ENCODE measurements around the gene GPAT3. TPM values are rescaled to one million over a fixed set of nuclear protein-coding genes. Genes with fewer than 3 reads are reported as not detected.

Gene GPAT3
- total RNA-seq, 6 donors from 2014 or later: 3.2 to 9.9 (median 8.4) TPM; not detected in 1

DNA sequence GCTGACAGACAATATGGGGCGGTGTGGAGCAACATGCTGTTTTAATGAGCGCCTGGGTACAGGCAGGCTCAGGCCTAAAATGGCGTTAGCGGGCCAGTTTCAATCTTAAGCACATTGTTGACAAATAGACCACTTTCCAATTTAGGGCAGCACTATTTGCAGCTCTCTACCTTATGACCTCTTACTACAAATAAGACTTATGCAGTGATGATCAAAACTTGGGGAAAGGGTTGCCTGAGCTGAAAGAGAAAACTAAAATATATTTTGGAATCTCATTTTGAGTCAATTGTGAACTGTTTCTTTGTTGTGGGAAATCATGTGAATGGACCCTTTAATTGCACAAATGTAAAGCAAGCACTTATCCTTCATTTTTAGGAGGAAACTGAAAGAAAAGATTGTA lies 25.5 kb upstream of the GPAT3 start:
- TF ChIP-seq EP300 (IDR thresholded peaks at IDR 0.05) (no peak), POLR2A (IDR thresholded peaks at IDR 0.05) (no peak), POLR2AphosphoS5 (IDR thresholded peaks at IDR 0.05) (no peak)
- TF ChIP-seq, protein P1, sequence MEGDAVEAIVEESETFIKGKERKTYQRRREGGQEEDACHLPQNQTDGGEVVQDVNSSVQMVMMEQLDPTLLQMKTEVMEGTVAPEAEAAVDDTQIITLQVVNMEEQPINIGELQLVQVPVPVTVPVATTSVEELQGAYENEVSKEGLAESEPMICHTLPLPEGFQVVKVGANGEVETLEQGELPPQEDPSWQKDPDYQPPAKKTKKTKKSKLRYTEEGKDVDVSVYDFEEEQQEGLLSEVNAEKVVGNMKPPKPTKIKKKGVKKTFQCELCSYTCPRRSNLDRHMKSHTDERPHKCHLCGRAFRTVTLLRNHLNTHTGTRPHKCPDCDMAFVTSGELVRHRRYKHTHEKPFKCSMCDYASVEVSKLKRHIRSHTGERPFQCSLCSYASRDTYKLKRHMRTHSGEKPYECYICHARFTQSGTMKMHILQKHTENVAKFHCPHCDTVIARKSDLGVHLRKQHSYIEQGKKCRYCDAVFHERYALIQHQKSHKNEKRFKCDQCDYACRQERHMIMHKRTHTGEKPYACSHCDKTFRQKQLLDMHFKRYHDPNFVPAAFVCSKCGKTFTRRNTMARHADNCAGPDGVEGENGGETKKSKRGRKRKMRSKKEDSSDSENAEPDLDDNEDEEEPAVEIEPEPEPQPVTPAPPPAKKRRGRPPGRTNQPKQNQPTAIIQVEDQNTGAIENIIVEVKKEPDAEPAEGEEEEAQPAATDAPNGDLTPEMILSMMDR (IDR thresholded peaks at IDR 0.05): no peak
- Histone ChIP-seq H3K9me3 (no peaks in the 10 kb centered on the region), H3K4me1 (no peaks in the 10 kb centered on the region), H3K4me3 (no peak overlapping the region), H3K27me3 (no peaks in the 10 kb centered on the region), H3K36me3 (no peaks in the 10 kb centered on the region), H3K27ac (no peak overlapping the region)
- DNase-seq (no peak), ATAC-seq (ENCODE audit: low FRiP score in 2 of 2) (no peak)
- WGBS, 2 donors: 93 to 100% methylated on average over 3 to 4 of the region's 4 CpGs

GRCh38 chr4:83516042-83516772 lies 19.7 kb upstream of the GPAT3 start:
- H3K27ac ChIP-seq: no peak overlapping the region
- WGBS, 2 donors: 70 to 75% methylated on average over 3 of the region's 3 CpGs
- H3K4me3 ChIP-seq: no peak overlapping the region
- H3K36me3 ChIP-seq: no peaks in the 10 kb centered on the region
- no peaks in the 10 kb centered on the region for H3K4me1 ChIP-seq
- DNase-seq (no peak), ATAC-seq (ENCODE audit: low FRiP score in 2 of 2) (no peak)
- H3K27me3 ChIP-seq: no peaks in the 10 kb centered on the region
- TF ChIP-seq, protein P1 (IDR thresholded peaks at IDR 0.05): no peak
- no peak for TF ChIP-seq POLR2A (IDR thresholded peaks at IDR 0.05)
- no peak for TF ChIP-seq EP300 (IDR thresholded peaks at IDR 0.05)
- no peak for TF ChIP-seq POLR2AphosphoS5 (IDR thresholded peaks at IDR 0.05)
- no peaks in the 10 kb centered on the region for H3K9me3 ChIP-seq

DNA sequence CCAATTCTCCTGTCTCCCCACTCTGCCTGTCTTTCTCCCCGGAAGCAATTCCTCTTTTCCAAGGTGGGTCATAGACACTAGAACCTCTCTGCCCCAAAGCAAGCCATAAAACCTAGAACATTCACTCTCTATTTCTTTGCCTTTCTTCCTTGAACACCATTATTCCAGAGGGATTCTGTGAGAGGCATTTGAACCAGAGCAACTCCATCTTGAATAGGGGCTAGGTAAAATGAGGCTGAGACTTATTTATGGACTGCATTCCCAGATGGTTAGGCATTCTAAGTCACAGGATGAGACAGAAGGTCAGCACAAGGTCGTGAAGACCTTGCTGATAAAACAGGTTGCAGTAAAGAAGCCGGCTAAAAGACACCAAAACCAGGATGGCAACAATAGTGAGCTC lies 13.7 kb upstream of the GPAT3 start:
- 69 to 80% methylated on average over 3 of the region's 3 CpGs for WGBS, 2 donors
- no peak overlapping the region for H3K4me3 ChIP-seq
- no peak overlapping the region for H3K27ac ChIP-seq
- DNase-seq (no peak), ATAC-seq (ENCODE audit: low FRiP score in 2 of 2) (no peak)
- peaks cover 0 to 4% (median 0%) of the 10 kb centered on the region in 4 donors for H3K9me3 ChIP-seq
- H3K36me3 ChIP-seq: no peaks in the 10 kb centered on the region
- no peaks in the 10 kb centered on the region for H3K4me1 ChIP-seq
- no peaks in the 10 kb centered on the region for H3K27me3 ChIP-seq
- TF ChIP-seq POLR2AphosphoS5 (IDR thresholded peaks at IDR 0.05): no peak
- no peak for TF ChIP-seq EP300 (IDR thresholded peaks at IDR 0.05)
- TF ChIP-seq, protein P1 (IDR thresholded peaks at IDR 0.05): no peak
- no peak for TF ChIP-seq POLR2A (IDR thresholded peaks at IDR 0.05)

- no peak overlapping the region for H3K4me3 ChIP-seq
- H3K4me1 ChIP-seq: no peaks in the 10 kb centered on the region
- WGBS, 2 donors: 69 to 90% methylated on average over 2 of the region's 2 CpGs
- peaks cover 0 to 11% (median 2%) of the 10 kb centered on the region in 4 donors for H3K9me3 ChIP-seq
- ATAC-seq (ENCODE audit: low FRiP score in 2 of 2) (no peak), DNase-seq (no peak)
- no peak overlapping the region for H3K27ac ChIP-seq
- no peaks in the 10 kb centered on the region for H3K27me3 ChIP-seq
- no peaks in the 10 kb centered on the region for H3K36me3 ChIP-seq
- TF ChIP-seq POLR2A (IDR thresholded peaks at IDR 0.05): no peak
- TF ChIP-seq, protein P1 (IDR thresholded peaks at IDR 0.05): no peak
- no peak for TF ChIP-seq EP300 (IDR thresholded peaks at IDR 0.05)
- no peak for TF ChIP-seq POLR2AphosphoS5 (IDR thresholded peaks at IDR 0.05)
These were observed 8.2 kb upstream of the GPAT3 start for GRCh38 chr4:83527671-83528070.

Data from upper lobe of left lung (tissue), 6 donors.